ENCODE data around the gene GPR176.

The GPR176 gene

GRCh38 chr15:39919748-39920509 lies at the start of gene GPR176:
Gene GPR176 (minus strand): TSS chr15:39920266. CDS start chr15:39920026, 240 bp downstream.
- DNase-seq, result no peak

GRCh38 chr15:39969002-39969394 lies 48.9 kb upstream of the GPR176 start:
- DNase-seq, result no peak

- no peak for DNase-seq
Measured at GRCh38 chr15:39968273-39969001, 48.4 kb upstream of the GPR176 start.

DNA sequence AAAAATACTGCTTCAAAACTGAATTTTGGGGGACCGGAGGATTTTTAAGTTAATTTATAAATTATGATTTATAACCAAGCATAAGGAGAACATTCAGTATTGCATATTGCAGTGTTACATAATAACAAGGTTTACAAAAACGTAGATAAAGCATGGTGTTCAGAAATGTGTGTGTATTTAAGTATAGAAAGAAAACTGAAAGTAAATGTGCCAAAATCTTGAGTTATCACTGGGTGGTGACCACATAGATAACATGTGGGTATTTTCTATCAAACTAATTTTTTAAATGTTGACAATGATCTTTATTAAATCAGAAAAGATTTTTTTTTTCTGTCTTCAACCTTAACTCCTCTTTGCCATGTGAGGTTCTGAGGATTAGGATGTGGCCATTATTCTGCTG lies 46.5 kb upstream of the GPR176 start:
- no peak for DNase-seq

DNA sequence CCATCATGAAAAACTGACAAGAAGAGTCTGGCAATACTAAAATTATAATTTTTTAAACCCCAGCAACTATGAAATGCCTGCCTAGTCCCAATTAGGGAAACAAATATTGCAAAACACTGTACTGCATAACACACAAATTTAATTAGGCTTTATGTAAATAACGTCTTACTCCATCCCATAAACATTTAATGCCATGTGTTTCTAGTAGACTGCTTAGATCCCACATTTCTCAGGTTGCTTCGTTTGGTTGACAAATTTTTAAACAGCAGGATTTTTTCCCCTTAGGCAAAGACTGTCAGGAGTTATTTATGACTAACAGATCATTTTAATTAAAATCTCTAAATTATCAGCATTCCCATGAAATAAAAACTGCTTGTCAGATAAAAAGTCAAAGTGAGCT lies 43.7 kb upstream of the GPR176 start:
- no peak for DNase-seq

GRCh38 chr15:39961051-39961450 lies 41.0 kb upstream of the GPR176 start:
- DNase-seq, result no peak

DNA sequence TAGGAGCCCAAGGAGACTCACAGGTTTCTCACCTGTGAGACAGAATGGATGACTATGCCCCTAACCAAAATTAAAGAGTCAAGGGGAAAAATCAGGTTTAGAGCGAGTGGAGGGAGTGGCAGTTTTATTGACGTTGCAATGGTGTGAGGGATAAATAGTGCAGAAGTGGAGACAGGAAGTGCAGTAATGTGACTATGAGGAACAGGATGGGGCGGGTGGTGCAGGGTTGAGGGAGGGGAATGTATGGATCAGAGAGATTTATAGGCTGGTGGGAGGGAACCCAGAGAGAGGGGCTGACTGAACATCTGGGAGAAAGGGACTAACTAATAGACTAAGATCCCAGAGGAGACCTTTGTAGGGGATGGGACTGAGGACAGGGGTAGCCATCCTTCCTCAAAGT lies 40.3 kb upstream of the GPR176 start:
- no peak for DNase-seq

- no peak for DNase-seq
Measured at GRCh38 chr15:39959411-39959810, 39.3 kb upstream of the GPR176 start.

DNA sequence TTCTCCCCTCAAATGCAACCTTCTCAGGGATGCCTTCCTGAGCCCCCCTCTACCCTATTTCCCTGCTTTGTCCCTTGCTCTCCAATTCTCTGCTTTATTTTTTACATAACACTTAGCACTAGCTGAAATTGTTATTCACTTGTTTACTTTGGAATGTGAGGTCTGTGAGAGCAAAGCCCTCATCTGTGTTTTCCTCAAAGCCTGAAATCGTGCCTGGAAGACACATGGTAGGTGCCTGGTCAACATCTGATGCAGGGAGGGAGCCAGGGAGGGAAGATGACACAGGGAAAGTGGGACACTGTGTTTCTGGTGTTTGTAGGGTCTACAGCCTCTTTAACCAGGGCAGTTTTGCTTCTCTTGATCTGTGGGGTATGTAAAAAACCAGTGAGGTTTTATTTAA lies 37.4 kb upstream of the GPR176 start:
- DNase-seq, result no peak

GRCh38 chr15:39953521-39953920 lies 33.5 kb upstream of the GPR176 start:
- DNase-seq, result no peak

DNA sequence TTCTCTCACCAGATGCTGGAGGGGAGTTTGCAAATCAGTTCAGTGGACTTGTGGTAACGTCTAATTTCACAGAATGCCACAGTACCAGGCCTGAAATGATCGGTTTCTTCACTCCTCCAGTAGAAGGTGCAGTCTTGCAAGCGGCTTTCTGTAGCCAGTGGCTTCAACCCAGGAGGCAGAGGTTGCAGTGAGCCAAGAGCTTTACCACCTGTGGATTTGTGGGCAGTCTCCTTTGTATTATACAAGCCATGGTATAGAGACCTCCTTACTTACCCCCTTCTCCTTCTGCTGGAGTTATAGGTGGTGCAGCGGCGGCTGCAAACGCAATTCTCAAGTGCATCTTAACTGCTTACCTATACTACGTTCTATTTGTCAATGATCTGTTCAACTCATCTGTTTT lies 31.5 kb upstream of the GPR176 start:
- DNase-seq, result no peak

- no peak for DNase-seq
Measured at GRCh38 chr15:39948817-39949216, 28.8 kb upstream of the GPR176 start.

GRCh38 chr15:39947401-39948197 lies 27.5 kb upstream of the GPR176 start:
- no peak for DNase-seq

DNA sequence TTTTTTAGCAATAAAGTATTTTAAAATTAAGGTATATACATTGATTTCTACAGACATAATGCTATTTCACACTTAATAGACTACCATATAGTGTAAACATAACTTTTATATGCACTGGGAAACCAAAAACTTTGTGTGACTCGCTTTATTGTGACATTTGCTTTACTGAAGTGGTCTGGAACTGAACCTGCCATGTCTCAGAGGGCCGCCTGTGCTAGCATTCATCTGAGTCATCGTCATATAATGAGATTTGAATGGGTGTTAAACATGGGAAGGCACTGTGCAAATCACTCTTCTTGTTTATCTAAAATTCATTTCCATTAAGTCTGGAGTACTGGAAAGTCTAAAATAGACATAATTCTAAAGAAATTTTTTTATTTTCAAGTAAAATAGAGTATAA lies 26.8 kb upstream of the GPR176 start:
- no peak for DNase-seq

- no peak for DNase-seq
Measured at GRCh38 chr15:39944726-39945125, 24.7 kb upstream of the GPR176 start.

- no peak for DNase-seq
Measured at GRCh38 chr15:39942753-39943150, 22.7 kb upstream of the GPR176 start.

DNA sequence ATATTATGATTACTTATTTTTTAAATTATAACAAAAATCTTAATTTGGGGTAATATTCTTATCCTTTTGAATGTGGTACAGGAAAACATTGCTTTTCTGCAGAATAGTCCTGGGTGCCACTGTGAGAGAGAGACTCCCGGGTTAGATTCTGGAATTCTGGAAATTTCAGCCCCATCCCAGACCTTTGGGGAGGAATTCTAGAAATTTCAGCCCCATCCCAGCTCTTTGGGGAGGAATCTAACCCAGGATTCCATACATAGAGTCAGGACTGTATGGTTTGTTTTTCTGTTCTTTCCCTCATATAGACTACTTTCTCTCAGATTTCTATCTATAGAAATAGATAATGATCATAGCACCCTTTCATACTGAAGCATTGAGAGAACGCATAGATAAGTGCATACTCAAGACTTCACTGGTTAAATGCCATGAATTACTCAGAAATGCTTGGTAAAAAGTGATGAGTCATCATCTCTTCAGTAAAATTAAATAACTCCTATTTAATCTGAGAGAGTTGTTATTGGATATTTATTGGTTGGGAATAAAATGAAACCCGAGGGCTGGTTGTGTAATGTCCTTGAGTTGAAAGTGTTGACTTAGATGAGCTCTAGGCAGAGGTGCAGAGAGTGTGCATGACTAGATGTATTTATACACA lies 22.2 kb upstream of the GPR176 start:
- no peak for DNase-seq

DNA sequence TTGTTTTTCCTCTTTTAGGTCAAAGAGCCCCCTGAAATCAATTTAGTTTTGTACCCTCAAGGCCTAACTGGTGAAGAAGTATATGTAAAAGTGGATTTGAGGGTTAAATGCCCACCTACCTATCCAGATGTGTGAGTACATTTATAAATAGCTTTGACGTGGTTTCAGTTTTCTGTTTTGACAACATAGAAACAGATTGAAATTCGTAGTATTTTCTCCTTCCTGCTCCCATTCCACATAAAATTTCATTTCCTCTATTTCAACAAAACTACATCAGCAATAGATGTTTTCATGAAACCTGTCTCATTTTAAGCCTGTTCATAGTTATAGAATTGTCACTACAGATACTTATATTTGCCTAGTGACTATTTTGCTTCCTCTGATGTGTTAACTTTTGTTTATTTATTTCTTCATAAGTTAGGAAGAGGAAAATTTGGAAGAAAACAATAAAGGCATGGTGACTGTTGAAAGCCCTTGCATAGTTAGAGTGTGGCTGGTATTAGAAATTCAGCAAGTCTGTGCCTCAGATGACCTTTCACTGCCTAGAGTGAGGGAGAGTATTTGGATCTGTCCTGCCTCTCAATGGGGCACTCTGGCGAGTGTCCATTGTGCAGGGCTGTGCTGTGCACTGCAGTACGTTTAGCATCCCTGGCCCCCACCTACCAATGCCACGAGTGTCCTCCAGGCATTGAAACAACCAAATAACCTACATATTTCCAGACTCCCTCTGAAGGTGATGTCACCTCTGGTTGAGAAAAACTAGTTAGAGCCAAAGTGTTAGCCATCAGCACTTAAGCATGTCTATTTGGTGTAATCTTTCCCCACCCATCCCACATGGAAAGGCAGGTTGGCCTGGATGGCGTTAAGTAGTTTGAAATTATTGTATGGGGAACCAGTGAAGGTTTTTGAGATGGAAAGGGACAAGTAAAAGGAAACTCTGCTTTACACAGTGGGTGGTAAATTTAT lies 19.7 kb upstream of the GPR176 start:
- no peak for DNase-seq

DNA sequence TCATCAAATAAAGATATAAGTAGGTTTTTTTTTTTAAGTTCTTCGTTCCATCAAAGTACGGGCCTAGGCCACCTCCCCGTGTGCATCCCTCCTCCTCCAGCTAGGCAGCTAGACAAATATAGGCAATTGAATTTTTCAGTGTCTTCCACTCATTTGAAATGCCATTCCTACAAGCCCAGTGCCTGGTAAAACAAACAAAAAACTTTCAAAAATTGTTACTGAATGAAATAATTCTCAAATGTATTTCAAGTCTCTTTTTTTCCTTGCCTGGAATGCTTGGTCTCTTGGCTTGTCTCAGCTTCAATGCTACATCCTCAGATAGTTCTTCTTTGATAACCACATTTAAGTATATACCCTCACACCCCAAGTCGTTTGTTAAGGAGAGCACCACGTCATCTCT lies 17.6 kb upstream of the GPR176 start:
- no peak for DNase-seq

DNA sequence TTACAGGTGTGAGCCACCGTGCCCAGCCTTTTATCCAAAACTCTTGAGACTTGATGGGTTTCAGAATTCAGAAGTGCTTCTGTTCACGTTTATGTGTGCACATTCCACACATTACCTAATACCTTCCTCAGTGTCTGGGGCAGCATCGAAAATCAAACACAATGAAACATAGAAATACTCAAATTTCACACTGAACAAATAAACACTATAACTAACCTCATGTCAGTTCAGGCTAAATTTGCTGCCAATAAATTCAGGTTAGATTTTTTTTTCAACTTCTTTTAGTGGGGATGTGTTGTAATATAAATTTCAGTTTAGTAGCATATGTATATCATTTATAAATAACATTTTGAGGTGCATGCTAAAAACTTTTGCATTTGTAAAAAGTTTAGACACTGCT lies 16.6 kb upstream of the GPR176 start:
- DNase-seq, result no peak

GRCh38 chr15:39936187-39936586 lies 16.1 kb upstream of the GPR176 start:
- no peak for DNase-seq

GRCh38 chr15:39935241-39935640 lies 15.2 kb upstream of the GPR176 start:
- no peak for DNase-seq

All from CD4-positive, alpha-beta T cell treated with Interleukin-4 for 4 hours (primary cell).